NK-92 (cell line): ENCODE results near the gene ANKH.

Source experiments
- DNase-seq: peaks from one replicate; lab custom pipeline; 2025; ENCODE audit not compliant: unreplicated experiment; lab: John Stamatoyannopoulos, UW

The ANKH gene

DNA sequence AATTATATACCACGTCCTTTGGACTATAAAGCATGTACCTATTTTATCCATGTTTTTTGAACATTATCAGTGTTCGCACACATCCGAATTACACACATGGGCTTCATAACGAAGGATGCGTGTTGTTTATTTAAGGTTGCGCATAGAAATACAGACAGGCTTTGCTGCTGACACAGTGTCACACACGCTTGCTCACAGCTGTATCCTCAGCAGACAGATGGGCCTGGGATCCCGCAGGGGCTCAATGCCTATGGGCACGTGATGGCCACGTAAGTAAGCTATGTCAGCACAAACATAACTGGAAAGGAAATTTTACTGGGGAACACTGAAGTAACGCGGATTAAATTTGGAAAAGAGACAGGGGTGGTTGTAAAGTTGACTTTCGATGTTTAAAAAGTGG, 130.4 kb downstream of the ANKH start:
- no peak for DNase-seq

DNA sequence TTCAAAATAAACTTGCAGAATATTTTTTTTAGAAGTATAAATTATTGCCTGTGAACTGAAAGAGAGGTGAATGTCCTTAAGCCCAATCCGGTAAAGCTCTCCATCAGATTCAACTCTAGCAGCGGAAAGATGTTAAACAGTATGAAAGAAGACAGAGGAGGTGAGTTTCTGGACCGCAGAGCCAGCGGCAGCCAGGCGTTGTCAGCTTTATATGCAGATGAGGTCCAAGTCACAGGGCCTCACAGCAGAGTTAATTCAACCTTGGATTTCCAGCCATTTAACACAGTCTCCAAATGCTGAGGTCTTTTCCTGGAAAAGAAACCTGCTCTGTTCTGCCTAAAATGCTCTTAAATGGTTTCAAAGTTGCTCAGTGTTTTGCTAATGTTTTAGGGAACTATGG, 131.6 kb downstream of the ANKH start:
- no peak for DNase-seq

- DNase-seq, result no peak
These were observed 132.0 kb downstream of the ANKH start for GRCh38 chr5:14739538-14739937.

DNA sequence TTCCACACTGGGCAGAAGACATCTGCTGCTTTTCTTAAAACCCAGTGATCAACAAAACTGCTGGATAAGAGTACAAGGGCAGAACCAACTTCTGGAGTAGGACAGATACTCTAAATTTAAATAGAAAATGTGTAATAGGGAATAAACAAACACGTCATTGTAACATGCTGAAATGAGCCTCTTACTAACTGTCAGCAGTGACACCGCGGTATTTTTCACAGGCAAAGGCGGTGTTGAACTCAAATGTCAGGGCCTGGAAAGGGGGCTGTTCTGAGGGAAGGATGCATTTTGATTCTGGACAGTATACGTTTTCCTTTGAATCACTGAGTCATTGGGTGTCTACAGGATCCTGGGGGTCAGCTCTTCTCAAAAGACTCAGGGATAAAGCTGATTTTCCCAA, 133.5 kb downstream of the ANKH start:
- DNase-seq, result no peak

GRCh38 chr5:14737291-14737690, 134.3 kb downstream of the ANKH start:
- DNase-seq, result no peak

DNA sequence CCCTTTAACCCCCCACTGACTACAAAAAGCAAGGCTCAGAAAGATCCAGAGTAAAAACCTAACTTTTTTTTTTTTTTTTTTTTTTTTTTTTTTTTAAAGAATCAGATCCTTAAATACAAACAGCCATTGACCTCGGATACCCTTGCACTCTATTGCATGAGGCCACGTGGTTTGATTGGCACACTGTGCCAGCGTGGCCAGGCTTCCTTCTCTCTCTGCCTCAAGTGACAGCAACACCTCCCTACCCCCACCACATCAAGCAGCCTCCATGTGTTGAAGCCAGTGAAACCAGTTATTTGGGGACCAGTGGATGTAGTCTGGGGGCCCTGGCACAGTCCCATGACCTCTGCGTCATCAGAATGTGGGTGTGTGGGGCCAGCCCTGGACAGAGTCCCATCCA, 135.6 kb downstream of the ANKH start:
- no peak for DNase-seq

DNA sequence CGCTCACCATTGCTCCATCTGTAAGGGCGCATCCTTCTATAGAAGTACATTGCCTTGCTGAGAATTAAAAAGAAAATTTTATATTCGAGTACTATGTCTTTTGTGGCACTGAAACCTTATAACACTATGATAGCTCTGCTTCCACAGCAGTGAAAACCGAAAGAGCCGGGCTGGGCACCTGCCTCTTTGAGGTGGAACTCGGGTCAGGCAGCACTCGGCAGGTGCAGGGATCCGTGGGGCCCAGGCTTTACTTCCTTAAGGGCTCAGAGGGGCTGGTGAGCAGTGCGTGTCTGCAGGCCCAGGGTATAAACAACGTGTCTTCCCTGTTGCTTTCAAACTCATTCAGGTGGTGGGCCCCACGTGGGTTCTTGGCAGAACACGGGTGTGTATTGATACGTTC, 137.2 kb downstream of the ANKH start:
- no peak for DNase-seq

- DNase-seq, result no peak
These were observed 137.9 kb downstream of the ANKH start for GRCh38 chr5:14733661-14734060.

DNA sequence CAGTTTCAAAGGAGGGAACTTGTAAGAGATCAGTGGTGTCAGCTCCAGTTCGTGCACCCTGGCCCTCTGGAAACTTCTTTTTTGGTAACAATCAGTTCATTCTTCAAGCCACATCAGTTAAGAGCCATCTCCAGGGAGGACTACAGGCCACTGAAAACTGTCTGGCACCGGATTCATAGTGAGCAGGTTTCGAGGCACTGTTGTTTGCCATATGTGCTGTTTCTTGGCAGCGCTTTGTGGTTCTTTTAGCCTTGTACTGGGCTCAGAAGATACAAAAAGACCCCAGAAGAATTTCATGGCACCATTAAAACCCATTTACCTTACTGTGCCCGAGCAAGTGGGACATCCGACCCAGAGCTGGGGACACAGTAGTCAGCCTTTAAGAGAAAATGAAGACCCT, 138.6 kb downstream of the ANKH start:
- DNase-seq, result no peak

GRCh38 chr5:14730881-14731280, 140.7 kb downstream of the ANKH start:
- no peak for DNase-seq

DNA sequence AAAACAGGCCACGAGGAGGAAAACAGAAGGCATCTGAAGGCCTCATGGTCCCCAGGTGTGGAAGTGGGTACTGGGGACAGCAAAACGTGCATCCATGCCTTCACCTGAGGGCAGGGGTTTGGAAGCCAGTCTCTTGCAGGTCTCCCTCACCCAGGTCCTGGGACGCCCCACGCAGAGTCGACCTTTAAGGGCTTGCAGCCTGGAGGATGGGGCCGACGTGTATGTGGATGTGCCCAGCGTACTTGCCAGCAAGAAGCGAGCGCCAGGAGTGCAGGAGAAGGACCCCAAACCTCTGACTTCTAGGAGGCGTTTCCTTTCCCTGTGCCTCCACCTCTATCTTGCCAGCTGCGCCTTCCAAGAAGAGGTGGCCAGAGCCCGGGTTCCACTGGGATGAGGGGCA, 141.1 kb downstream of the ANKH start:
- DNase-seq, result no peak

GRCh38 chr5:14729448-14730385, 141.9 kb downstream of the ANKH start:
- no peak for DNase-seq

DNA sequence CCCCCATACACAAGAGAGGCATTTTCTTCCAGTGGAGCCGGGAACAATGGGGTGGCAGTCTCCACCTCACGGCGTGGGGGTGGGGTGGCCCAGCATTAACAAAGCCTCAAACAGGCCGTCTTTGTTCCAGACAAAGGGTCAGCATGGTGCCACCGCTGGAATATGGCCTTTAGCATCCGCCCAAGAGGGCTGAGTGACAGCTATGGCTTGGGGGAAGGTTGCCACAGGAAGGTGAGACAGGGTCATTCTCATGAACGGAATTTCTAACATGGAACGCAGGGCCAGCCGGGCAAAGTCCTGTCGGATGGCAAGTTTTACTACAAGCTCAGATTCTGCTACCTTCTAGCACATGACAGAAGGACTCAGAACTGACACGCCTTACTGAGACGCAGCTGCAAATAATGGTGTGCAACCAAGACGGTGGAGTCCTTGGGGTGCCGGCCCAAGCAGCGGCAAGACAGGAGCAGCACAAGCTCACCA, 143.1 kb downstream of the ANKH start:
- no peak for DNase-seq

- no peak for DNase-seq
These were observed 143.6 kb downstream of the ANKH start for GRCh38 chr5:14727928-14728458.

DNA sequence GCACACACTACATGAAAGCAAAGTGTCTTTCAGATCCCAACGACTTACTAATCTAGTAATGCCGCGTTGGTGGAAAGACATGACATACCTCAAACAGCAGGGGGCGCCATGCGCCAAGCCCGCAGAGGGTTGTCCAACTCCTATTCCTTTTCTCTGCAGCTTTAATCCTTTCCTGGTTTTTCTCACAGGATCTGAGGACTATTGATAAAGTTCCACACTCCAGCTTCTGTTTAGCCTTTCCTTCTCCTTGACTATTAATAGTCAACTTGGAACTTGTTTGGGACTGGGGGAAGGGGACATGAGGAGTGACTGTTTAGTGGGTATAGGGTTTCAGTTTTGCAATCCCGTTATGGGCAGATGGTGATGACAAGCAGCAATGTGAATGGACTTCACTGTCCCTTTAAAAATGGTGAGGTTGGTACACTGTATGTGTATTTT, 144.1 kb downstream of the ANKH start:
- no peak for DNase-seq

- DNase-seq, result no peak
These were observed 145.3 kb downstream of the ANKH start for GRCh38 chr5:14726066-14726838.

DNA sequence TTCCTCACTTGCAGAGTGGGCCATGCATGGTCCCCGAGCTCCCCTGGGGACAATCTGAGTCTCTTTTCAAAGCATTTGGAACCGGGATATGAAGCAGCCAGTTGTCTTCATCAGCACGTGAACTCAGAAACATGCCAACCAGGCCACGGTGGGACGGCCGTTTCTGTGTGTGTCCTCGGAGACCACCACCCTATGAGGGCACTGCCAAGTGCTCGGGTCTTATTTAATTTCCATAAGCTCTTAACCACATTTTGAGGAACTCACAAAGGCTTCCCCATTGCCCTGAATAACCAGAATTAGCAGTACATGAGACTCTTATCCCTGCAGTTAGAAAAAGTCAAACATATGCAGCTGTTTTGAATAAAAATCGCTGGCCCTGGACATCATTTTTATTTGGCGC, 146.9 kb downstream of the ANKH start:
- DNase-seq, result no peak

DNA sequence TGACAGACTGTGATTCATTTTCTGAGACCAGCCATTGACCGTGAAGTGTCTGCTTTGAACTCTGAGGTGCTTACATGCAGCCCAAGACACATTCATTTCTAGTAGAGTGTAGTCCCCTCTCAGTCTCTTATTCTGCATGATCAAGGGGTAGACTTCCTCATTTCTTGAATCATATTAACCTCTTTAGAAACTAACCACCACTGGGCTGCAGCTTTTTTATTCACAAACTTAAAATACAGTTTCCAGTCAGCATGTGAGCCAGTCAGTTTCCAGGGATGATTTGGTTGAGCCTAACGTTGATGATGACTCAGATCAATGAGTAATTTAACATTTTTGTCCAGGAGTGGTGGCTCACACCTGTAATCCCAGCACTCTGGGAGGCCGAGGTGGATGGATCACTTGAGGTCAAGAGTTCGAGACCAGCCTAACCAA, 147.9 kb downstream of the ANKH start:
- no peak for DNase-seq

- no peak for DNase-seq
These were observed 148.7 kb downstream of the ANKH start for GRCh38 chr5:14722923-14723322.

GRCh38 chr5:14721990-14722656, 149.5 kb downstream of the ANKH start:
- DNase-seq, result no peak

- DNase-seq, result no peak
These were observed 151.2 kb downstream of the ANKH start for GRCh38 chr5:14720236-14720923.
